Measurements from ENCODE around the gene SLC44A1.

GRCh38 chr9:105479846-105480245, 235.4 kb downstream of the SLC44A1 start:
- TF ChIP-seq CTCF (IDR thresholded peaks at IDR 0.05) (no peak), POLR2A (IDR thresholded peaks at IDR 0.05) (no peak)

Measured in Peyer's patch (tissue), 4 donors.